ENCODE results near the gene NR4A3. TPM values are rescaled to one million over a fixed set of nuclear protein-coding genes. Genes with fewer than 3 reads are reported as not detected.

Gene NR4A3
- total RNA-seq, 4 donors from 2014 or later, result 0.54 to 2.5 (median 1.0) TPM; not detected in 1

GRCh38 chr9:99782962-99783718, 38.5 kb upstream of the NR4A3 start:
- Histone ChIP-seq H3K4me3 (no peak overlapping the region), H3K27me3 (no peaks in the 10 kb centered on the region), H3K4me1 (no peaks in the 10 kb centered on the region), H3K36me3 (no peaks in the 10 kb centered on the region), H3K27ac (no peak overlapping the region), H3K9me3 (no peaks in the 10 kb centered on the region)
- no peak for TF ChIP-seq POLR2A (IDR thresholded peaks at IDR 0.05)
- TF ChIP-seq CTCF (IDR thresholded peaks at IDR 0.05), result no peak
- DNase-seq, result peak in 1 of 3 donors; percentile 19

GRCh38 chr9:99783799-99784198, 37.9 kb upstream of the NR4A3 start:
- no peak overlapping the region for H3K4me3 ChIP-seq
- no peaks in the 10 kb centered on the region for H3K36me3 ChIP-seq
- no peak overlapping the region for H3K27ac ChIP-seq
- no peaks in the 10 kb centered on the region for H3K4me1 ChIP-seq
- no peaks in the 10 kb centered on the region for H3K27me3 ChIP-seq
- no peak for DNase-seq
- TF ChIP-seq CTCF (IDR thresholded peaks at IDR 0.05) (no peak), POLR2A (IDR thresholded peaks at IDR 0.05) (no peak)
- H3K9me3 ChIP-seq, result no peaks in the 10 kb centered on the region

- Histone ChIP-seq H3K27me3 (no peaks in the 10 kb centered on the region), H3K27ac (no peak overlapping the region), H3K4me3 (no peak overlapping the region), H3K9me3 (no peaks in the 10 kb centered on the region), H3K4me1 (no peaks in the 10 kb centered on the region), H3K36me3 (no peaks in the 10 kb centered on the region)
- no peak for TF ChIP-seq POLR2A (IDR thresholded peaks at IDR 0.05)
- no peak for TF ChIP-seq CTCF (IDR thresholded peaks at IDR 0.05)
- no peak for DNase-seq
Observed at GRCh38 chr9:99785010-99785590, 36.6 kb upstream of the NR4A3 start.

- TF ChIP-seq POLR2A (IDR thresholded peaks at IDR 0.05), result no peak
- no peak for TF ChIP-seq CTCF (IDR thresholded peaks at IDR 0.05)
- no peak for DNase-seq
- Histone ChIP-seq H3K4me3 (no peak overlapping the region), H3K4me1 (no peaks in the 10 kb centered on the region), H3K36me3 (no peaks in the 10 kb centered on the region), H3K9me3 (no peaks in the 10 kb centered on the region), H3K27ac (no peak overlapping the region), H3K27me3 (no peaks in the 10 kb centered on the region)
Observed at GRCh38 chr9:99787556-99787955, 34.1 kb upstream of the NR4A3 start.

- no peak for DNase-seq
- H3K4me1 ChIP-seq, result no peaks in the 10 kb centered on the region
- H3K36me3 ChIP-seq, result no peaks in the 10 kb centered on the region
- no peak overlapping the region for H3K4me3 ChIP-seq
- no peaks in the 10 kb centered on the region for H3K27me3 ChIP-seq
- TF ChIP-seq CTCF (IDR thresholded peaks at IDR 0.05) (no peak), POLR2A (IDR thresholded peaks at IDR 0.05) (no peak)
- no peaks in the 10 kb centered on the region for H3K9me3 ChIP-seq
- no peak overlapping the region for H3K27ac ChIP-seq
Observed at GRCh38 chr9:99793528-99793927, 28.2 kb upstream of the NR4A3 start.

All from Peyer's patch (tissue), 4 donors.